GM18505 (cell line): ENCODE results near the gene SPANXN5.
"Not testable (repeated sequence)": the region's sequence is repeated elsewhere in the genome, so short reads cannot be mapped to it uniquely, and the experiment has no call there.

Experiments
- ATAC-seq: cut with Tn5 transposase; IDR thresholded peaks from one replicate; pipeline ENCODE4 v1.9.1; 2021; ENCODE audit not compliant: unreplicated experiment
- POLR2A ChIP-seq: IDR thresholded peaks from 4 replicates; pipeline ENCODE4 v1.6.1; 2011; ENCODE audit warnings: borderline replicate concordance; ENCODE audit not compliant: insufficient read depth, insufficient read length; ENCODE audit errors: extremely low read depth

SPANXN5 gene

GRCh38 chrX:52797327-52797726, at the start of gene SPANXN5:
Gene SPANXN5 (minus strand): TSS chrX:52797427. CDS start chrX:52797348, 79 bp downstream.
- ATAC-seq, result not testable (repeated sequence)

- ATAC-seq, result not testable (repeated sequence)
Measured at GRCh38 chrX:52843619-52844018, 46.4 kb upstream of the SPANXN5 start.

GRCh38 chrX:52839137-52839536, 41.9 kb upstream of the SPANXN5 start:
- no peak for ATAC-seq
- TF ChIP-seq POLR2A, result no peak

GRCh38 chrX:52830551-52830950, 33.3 kb upstream of the SPANXN5 start:
- no peak for ATAC-seq
- TF ChIP-seq POLR2A, result no peak

- no peak for ATAC-seq
- TF ChIP-seq POLR2A, result no peak
Measured at GRCh38 chrX:52824608-52825007, 27.4 kb upstream of the SPANXN5 start.

- ATAC-seq, result no peak
Measured at GRCh38 chrX:52821079-52821760, 24.0 kb upstream of the SPANXN5 start.

GRCh38 chrX:52819788-52820187, 22.6 kb upstream of the SPANXN5 start:
- ATAC-seq, result no peak
- no peak for TF ChIP-seq POLR2A

More at GRCh38 chrX:52821079-52821760, 24.0 kb upstream of the SPANXN5 start:
- TF ChIP-seq POLR2A, result no peak

GRCh38 chrX:52811065-52811625, 13.9 kb upstream of the SPANXN5 start, which contains the start of gene XAGE5:
Gene XAGE5 (plus strand): TSS chrX:52811287. CDS start chrX:52812567, 1,280 bp downstream.
- ATAC-seq, result no peak
- TF ChIP-seq POLR2A, result no peak

- ATAC-seq, result not testable (repeated sequence)
Measured at GRCh38 chrX:52804876-52805275, 7.6 kb upstream of the SPANXN5 start.

GRCh38 chrX:52773504-52773903, 23.7 kb downstream of the SPANXN5 start:
- ATAC-seq, result not testable (repeated sequence)

GRCh38 chrX:52765983-52766382, 31.2 kb downstream of the SPANXN5 start:
- ATAC-seq, result not testable (repeated sequence)

GRCh38 chrX:52750952-52751351, 46.3 kb downstream of the SPANXN5 start, which contains the start of gene SSX2B:
Gene SSX2B (plus strand): TSS chrX:52751252. CDS start chrX:52752681, 1,429 bp downstream.
- ATAC-seq, result not testable (repeated sequence)
